ENCODE results near the gene TOP1.

GRCh38 chr20:41121399-41121798 lies 92.8 kb downstream of the TOP1 start:
- TF ChIP-seq ZNF48 (tag by site-specific recombination; IDR thresholded peaks at IDR 0.05), result no peak
- TF ChIP-seq TCF7L2 (IDR thresholded peaks at IDR 0.05; ENCODE audit: borderline replicate concordance, low read depth, low read length), result no peak
- no peak for TF ChIP-seq ZFP3 (tag by site-specific recombination; IDR thresholded peaks at IDR 0.05; ENCODE audit: low read depth)
- TF ChIP-seq CTCF (tag by site-specific recombination; IDR thresholded peaks at IDR 0.05), result no peak
- no peak for TF ChIP-seq ZBTB10 (tag by site-specific recombination; IDR thresholded peaks at IDR 0.05)
- TF ChIP-seq ZNF654 (tag by site-specific recombination; IDR thresholded peaks at IDR 0.05; ENCODE audit: low read depth), result no peak
- TF ChIP-seq ZNF146 (tag by site-specific recombination; IDR thresholded peaks at IDR 0.05), result no peak
- no peak for TF ChIP-seq ZNF280C (tag by site-specific recombination; IDR thresholded peaks at IDR 0.05)
- TF ChIP-seq ZNF548 (tag by site-specific recombination; IDR thresholded peaks at IDR 0.05), result no peak
- TF ChIP-seq PBX3 (CRISPR knock-in tag; IDR thresholded peaks at IDR 0.05), result no peak
- TF ChIP-seq ATF2 (tag by site-specific recombination; IDR thresholded peaks at IDR 0.05; ENCODE audit: low read depth), result no peak
- no peak for TF ChIP-seq ZNF792 (tag by site-specific recombination; IDR thresholded peaks at IDR 0.05)
- TF ChIP-seq ZNF174 (tag by site-specific recombination; IDR thresholded peaks at IDR 0.05), result no peak

Data from HEK293 (cell line).